AG08396 (cell line): ENCODE measurements around the gene BIK.
"Not testable (repeated sequence)": the region's sequence is repeated elsewhere in the genome, so short reads cannot be mapped to it uniquely, and the experiment has no call there.

Source experiments
- DNase-seq: peaks from one replicate; pipeline ENCODE4 v3.0.0; 2012; ENCODE audit warnings: low spot score, mixed read lengths

The BIK gene

GRCh38 chr22:43110444-43110926, at the start of gene BIK:
Gene BIK (plus strand): TSS chr22:43110750. CDS start chr22:43124023, 13,273 bp downstream.
- peak; percentile 62 for DNase-seq

- no peak for DNase-seq
These were observed 44.4 kb upstream of the BIK start for GRCh38 chr22:43066134-43066533.

- peak; percentile 58 for DNase-seq
These were observed 43.6 kb upstream of the BIK start for GRCh38 chr22:43066844-43067385.

- no peak for DNase-seq
These were observed 33.3 kb upstream of the BIK start for GRCh38 chr22:43077121-43077877.

- no peak for DNase-seq
These were observed 32.0 kb upstream of the BIK start for GRCh38 chr22:43078522-43078921.

- no peak for DNase-seq
These were observed 30.8 kb upstream of the BIK start for GRCh38 chr22:43079742-43080141.

GRCh38 chr22:43080616-43081015, 29.9 kb upstream of the BIK start:
- DNase-seq: no peak

GRCh38 chr22:43081968-43082367, 28.6 kb upstream of the BIK start:
- DNase-seq: no peak

GRCh38 chr22:43085658-43086606, 24.6 kb upstream of the BIK start:
- no peak for DNase-seq

- DNase-seq: no peak
These were observed 21.9 kb upstream of the BIK start for GRCh38 chr22:43088627-43088983.

GRCh38 chr22:43088984-43089717, 21.4 kb upstream of the BIK start, which contains the start of gene TTLL1:
Gene TTLL1 (minus strand): TSS chr22:43089391. CDS start chr22:43075586, 13,805 bp downstream.
- peak; percentile 97 for DNase-seq

- DNase-seq: peak; percentile 85
These were observed 20.3 kb upstream of the BIK start for GRCh38 chr22:43090130-43090789.

- DNase-seq: no peak
These were observed 18.5 kb upstream of the BIK start for GRCh38 chr22:43092085-43092484.

GRCh38 chr22:43094085-43094484, 16.5 kb upstream of the BIK start:
- DNase-seq: no peak

GRCh38 chr22:43094551-43094950, 16.0 kb upstream of the BIK start:
- no peak for DNase-seq

GRCh38 chr22:43096420-43096819, 14.1 kb upstream of the BIK start:
- no peak for DNase-seq

- DNase-seq: no peak
These were observed 12.2 kb upstream of the BIK start for GRCh38 chr22:43098356-43098755.

GRCh38 chr22:43099095-43099494, 11.5 kb upstream of the BIK start:
- DNase-seq: no peak

- no peak for DNase-seq
These were observed 10.3 kb upstream of the BIK start for GRCh38 chr22:43100225-43100624.

- DNase-seq: no peak
These were observed 9.2 kb upstream of the BIK start for GRCh38 chr22:43101306-43101705.

GRCh38 chr22:43104056-43104625, 6.4 kb upstream of the BIK start:
- not testable (repeated sequence) for DNase-seq
